Stimulated activated CD4-positive, alpha-beta T cell treated with anti-CD3 and anti-CD28 coated beads, Interleukin-4, amount 100 ng/mL, for 1 hour (primary cell): ENCODE data around the gene CLDN9.

Experiments used
- DNase-seq: peaks from one replicate; pipeline ENCODE4 v3.0.0-alpha.2; 2020

The CLDN9 gene

DNA sequence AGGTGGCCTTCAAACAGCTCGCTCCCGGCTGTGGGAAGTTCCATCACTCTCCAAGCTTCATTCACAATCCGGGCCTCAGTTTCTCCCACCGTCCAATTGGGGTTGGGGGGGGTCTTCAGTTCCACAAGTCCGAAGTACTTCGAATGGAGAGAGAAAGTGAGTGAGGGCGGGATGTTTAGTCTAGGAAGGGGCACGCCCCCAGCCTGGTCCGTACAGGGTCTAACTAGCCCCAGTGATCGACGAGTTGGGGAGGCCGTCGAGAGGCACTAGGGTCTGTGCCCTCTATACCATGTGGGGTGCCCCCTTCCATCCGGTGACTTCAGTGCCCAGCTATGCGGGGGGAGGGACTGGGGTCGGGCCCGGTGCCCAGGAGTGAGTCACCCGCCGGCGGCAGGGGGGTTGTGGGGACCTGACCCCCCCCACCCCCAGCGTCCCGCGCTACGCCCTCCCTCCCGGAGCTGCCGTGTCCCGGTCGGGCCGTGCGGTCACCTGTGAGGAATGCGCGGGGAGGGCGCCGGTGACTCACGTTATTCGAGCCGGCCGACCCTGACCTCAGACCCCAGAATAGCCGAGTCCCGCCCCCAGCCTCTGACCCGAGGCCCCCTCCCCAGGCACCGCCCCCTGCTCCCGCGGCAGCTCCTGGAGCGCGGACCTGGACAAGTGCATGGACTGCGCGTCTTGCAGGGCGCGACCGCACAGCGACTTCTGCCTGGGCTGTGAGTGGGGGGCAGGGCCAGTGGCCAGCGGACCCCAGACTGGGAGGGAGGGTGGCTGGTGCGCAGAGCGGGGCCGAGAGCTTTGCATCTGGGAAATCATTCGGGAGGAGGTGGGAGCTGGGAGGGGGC is 8.1 kb downstream of the CLDN9 start:
- peak; percentile 59 for DNase-seq

DNA sequence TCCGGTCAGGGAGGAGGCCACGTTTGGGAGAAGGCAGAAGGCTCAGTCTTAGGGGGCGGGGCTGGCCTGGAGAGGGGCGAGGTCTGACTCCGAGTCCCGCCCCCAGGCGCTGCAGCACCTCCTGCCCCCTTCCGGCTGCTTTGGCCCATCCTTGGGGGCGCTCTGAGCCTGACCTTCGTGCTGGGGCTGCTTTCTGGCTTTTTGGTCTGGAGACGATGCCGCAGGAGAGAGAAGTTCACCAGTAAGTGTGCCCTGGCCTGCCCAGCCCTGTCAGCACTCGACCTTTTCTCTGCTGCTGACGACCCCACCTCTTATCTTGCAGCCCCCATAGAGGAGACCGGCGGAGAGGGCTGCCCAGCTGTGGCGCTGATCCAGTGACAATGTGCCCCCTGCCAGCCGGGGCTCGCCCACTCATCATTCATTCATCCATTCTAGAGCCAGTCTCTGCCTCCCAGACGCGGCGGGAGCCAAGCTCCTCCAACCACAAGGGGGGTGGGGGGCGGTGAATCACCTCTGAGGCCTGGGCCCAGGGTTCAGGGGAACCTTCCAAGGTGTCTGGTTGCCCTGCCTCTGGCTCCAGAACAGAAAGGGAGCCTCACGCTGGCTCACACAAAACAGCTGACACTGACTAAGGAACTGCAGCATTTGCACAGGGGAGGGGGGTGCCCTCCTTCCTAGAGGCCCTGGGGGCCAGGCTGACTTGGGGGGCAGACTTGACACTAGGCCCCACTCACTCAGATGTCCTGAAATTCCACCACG is 8.9 kb downstream of the CLDN9 start:
- DNase-seq, result peak; percentile 84

DNA sequence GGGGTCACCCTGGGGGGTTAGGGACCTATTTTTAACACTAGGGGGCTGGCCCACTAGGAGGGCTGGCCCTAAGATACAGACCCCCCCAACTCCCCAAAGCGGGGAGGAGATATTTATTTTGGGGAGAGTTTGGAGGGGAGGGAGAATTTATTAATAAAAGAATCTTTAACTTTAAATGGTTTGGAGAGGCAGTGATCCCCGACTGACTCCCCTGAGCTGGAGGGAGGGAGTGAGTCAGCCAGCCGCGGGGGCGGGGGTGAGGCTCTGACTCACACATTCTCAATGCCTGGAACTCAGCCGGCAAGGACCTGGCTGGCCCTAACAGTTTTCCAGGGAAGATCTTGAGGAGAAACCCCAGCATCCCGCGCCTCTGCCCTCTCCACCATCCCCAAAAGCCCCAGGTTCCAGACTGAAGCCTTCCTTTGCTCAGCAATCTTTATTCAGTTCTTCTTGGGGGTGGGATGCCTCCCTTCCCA is 9.5 kb downstream of the CLDN9 start:
- DNase-seq, result peak; percentile 94

DNA sequence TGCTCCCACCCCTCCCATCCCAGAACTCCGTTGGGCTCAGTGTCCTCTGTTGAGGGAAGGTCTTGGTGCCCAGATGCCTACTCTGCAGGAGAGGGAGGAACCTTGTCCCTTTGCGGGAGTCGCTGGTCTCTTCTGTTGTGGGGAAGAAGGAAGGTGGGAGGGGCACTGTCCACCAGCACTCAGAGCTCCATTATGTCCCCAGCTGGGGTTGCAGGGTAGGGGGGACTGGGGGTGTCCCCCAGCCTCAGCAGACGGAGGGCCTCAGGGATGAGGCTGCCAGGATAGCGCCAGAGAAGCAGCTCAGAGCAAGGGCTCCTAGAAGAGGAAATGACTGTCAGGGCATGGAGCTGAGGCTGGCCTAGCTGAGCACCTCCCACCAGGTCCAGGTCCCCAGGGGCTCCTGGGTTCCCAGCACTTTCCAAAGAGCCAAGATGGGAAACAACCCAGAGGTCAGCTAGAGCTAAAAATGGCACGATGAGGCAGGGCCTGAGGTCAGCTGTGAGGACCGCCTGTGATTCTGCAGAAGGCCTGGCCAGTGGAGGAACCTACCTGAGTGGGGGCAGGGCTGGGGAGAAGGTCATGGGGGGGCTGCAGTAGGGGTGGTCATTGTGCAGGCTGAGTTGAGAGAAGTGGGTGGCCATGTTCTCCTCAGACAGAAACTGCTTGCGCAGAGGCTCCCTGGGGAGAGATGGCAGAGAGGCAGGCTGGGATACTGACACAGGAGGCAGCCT is 10.1 kb downstream of the CLDN9 start:
- no peak for DNase-seq

DNA sequence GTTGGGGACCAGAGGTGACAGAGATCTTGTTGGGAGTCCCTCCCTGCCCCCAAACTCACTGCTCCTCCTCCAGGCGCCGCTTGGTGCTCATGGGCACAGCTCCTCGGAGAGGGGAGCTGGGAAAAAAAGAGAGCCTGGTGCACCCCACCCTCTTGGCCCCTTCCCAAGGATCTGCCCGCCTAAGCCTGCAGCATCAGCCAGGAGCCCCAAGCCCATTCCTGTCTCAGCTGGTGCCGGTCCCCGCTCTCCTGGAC is 10.6 kb downstream of the CLDN9 start:
- DNase-seq, result no peak

DNA sequence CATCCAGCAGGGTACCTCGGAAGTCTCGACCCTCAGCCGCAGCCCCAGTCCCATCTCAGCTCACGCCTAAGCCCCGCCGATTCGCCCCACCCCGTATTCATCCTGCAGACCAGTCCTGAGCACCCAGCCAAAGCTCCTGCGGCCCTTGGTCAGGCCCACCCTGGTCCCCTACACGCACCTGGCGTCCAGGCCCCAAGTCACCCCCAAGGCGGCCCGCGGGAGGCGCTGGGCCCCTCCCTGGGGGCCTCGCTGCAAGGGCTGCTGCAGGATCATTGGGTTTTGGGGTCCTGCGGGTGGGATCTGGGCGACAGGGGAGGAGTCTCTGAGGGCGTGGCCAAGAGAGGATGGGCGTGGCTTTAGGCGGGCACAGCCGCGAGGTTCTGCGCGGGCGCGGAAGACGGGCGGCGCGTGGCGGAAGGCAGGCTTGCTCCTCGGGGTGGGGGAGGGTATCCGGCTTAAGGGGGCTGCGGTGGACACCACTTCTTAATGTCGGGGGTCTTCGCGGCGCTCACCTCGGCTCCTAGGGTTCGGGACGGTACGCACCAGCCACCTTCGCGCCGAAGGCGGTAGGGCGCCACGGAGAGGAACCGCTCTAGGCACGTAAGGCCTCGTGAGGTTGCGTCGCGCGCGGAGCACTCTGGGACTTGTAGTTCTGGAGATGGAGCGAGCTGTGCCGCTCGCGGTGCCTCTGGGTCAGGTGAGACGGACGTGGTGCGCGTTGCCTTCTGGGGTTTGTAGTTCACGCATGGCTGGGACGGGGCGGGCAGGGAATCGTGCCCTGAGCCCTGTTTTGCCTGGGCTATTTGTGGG is 11.2 kb downstream of the CLDN9 start, which contains the start of the genes HCFC1R1 and THOC6:
HCFC1R1 (minus strand) TSS at position 274 of the 810 bp plus-strand sequence; CDS start at position 273, 1 bp downstream.
THOC6 (plus strand) TSS at position 367 of the 810 bp plus-strand sequence; CDS start at position 659, 292 bp downstream.
- peak; percentile 96 for DNase-seq

DNA sequence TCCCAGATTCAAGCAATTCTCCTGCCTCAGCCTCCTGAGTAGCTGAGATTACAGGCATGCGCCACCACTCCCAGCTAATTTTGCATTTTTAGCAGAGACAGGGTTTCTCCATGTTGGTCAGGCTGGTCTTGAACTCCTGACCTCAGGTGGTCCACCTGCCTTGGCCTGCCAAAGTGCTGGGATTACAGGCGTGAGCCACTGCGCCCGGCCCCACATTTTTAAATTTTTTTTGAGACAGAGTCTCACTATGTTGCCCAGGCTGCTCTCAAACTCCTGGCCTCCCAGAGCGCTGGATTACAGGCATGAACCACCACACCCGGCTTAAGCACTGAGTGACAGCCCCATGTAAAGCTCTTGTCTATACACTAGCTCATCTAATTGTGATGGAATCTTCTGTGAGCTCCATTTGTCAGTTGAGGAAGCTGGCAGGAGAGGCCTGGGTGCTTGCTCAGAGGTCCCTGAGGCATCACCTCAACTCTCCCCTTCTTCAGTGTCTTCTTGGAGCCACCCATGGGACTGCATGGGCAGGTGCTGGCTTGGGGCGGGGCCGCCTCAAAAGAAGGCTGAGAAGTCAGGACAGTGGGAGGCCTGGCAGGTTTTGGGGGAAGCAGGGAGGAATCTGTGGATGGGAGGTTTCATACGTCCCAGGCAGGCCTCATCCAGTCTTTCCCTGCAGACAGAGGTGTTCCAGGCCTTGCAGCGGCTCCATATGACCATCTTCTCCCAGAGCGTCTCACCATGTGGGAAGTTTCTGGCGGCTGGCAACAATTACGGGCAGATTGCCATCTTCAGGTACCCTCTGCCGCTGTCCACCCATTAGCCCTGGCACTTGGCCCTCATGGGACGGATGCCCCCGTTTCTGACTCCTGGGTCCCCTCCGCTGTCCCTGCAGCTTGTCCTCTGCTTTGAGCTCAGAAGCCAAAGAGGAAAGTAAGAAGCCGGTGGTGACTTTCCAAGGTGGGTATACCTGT is 12.6 kb downstream of the CLDN9 start:
- DNase-seq, result no peak

DNA sequence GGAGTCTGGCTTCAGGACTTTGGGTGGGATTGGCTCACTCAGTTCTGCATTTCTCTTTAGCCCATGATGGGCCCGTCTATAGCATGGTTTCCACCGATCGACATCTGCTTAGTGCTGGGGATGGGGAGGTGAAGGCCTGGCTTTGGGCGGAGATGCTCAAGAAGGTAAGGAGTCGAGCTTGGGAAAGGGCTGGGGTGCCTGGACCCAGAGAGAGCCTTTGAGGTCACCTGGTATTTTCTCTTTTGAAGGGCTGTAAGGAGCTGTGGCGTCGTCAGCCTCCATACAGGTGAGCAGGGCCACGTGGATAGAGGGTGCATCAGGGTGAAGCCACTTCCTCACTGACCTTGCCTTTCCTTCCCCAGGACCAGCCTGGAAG is 13.3 kb downstream of the CLDN9 start:
- DNase-seq, result no peak

DNA sequence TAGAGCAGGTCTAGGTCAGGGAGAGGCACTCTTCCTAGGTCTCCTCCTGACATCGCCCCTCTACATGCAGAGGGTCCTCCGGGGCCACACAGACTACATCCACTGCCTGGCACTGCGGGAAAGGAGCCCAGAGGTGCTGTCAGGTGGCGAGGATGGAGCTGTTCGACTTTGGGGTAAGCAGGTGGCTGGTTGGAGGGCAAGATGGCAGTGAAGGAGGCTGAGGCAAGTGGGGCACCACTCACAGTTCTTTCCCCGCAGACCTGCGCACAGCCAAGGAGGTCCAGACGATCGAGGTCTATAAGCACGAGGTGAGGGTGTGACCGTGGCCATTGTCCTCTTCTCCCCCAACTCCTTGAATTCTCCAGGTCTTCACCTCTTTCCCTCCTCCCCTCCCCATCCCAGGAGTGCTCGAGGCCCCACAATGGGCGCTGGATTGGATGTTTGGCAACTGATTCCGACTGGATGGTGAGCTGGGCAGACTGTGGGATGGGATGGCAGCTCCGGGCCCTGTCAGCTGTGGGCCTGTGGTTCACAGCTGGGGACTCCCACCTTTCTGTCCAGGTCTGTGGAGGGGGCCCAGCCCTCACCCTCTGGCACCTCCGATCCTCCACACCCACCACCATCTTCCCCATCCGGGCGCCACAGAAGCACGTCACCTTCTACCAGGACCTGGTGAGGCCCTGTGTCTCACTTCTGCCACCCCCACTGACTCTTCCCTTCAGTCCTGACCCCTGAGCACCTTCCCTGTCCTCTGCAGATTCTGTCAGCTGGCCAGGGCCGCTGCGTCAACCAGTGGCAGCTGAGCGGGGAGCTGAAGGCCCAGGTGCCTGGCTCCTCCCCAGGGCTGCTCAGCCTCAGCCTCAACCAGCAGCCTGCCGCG is 14.1 kb downstream of the CLDN9 start:
- no peak for DNase-seq

DNA sequence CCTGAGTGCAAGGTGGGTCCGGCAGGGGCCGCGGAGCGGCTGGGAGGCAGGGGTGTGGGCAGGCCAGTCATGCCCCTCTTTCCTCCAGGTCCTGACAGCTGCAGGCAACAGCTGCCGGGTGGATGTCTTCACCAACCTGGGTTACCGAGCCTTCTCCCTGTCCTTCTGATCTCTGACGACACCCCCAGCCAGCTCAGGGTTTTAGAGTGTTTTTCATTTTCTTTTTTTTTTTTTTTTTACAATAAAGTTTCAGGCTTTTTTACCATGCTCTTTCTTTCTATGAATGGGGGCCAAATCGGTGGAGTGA is 14.7 kb downstream of the CLDN9 start:
- DNase-seq, result no peak

DNA sequence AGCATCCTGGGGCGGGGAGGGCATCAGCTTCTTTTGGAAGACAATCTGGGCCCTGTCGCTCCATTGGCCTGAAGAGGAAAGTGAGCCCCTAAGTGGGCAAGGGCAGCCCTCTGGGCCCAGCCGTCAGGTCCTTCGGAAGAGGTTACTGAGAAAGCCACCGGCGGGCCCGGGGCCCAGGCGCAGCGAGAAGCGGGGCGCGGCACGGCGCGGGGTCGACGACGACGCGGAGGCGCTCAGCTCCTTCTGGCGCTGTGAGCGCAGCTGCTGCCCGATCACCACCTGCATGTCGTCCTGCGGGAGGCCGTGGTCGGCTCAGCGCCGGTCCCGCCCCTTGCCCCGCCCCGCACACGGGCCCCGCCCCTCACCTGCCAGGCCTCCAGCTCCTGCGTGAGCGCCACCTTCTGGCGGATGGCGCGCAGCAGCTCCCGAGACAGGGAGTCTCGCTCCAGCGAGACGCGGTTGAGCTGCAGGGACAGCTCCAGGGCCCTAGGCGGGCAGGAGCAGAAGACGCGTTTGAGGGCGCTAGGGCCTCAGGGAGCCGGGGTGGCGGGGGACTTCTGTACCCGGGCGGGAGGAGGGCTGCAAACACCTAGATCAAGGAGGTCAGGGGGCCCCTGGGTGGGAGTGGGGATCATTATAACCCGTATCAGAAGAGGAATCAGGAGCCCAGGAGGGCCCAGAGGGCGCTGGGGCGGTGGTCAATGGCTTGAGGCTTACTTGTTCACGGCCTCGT is 15.4 kb downstream of the CLDN9 start:
- DNase-seq, result peak; percentile 90

DNA sequence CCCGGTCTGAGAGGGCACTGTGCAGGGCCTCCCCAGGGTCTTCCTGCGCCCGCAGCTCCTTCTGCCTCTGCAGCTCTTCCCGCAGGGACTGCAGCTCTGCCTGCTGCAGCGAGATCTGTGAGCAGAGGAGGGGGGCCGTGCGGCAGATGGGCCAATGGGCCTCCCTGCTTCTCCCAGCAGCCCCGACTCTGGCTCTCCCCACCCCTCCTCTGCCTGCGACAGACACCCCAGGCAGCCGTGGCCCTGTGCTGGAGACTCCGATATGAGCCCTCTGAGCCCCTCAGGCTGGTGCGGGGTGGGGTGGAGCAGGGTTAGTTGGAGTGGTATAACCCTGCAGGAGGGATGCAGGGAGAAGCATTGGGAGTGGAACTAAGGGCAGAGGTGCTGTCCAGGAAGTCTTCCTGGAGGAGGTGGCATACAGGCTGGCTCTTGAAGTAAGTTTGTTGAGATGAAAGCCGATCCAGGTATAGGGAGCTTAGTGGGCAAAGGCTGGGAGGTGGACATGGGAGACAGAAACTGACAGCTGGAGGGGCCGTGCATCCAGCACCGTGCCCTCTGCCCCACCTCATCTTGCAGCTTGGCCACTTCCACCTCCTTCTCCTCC is 16.1 kb downstream of the CLDN9 start:
- DNase-seq, result no peak

DNA sequence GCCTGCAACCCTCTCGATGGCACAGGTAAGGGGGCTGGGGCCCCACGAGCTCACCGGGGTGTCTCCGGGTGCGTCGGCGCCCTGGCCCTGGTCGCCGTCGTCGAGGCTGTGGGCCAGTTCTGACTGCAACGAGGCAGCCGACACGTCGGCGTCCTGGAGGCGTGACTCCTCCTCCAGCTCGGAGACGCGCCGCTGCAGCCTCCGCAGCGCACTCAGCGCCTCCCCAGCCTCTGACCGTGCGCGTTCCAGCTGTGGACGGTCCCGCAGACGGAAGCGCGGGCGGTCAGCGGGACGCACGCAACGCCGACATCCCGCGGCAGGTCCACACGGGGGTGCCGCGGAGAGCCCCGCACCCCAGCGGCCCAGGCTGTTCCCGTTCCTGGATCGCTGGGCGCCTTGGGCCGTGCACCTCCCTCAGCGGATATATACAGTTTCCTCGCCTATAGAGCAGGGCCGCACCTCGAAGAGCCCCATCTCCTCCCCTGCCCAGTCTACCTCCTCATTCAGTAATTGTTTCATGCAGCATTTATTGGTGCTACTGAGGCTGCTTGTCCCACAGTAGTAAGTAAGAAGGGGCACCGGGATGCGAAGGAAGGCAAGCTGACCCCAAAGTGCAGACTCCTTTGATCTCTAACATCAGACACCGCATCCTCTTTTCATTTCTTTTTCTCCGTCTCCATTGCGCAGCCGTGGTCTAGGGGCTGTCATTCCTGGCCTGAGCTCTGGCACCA is 16.9 kb downstream of the CLDN9 start:
- DNase-seq, result peak; percentile 57

DNA sequence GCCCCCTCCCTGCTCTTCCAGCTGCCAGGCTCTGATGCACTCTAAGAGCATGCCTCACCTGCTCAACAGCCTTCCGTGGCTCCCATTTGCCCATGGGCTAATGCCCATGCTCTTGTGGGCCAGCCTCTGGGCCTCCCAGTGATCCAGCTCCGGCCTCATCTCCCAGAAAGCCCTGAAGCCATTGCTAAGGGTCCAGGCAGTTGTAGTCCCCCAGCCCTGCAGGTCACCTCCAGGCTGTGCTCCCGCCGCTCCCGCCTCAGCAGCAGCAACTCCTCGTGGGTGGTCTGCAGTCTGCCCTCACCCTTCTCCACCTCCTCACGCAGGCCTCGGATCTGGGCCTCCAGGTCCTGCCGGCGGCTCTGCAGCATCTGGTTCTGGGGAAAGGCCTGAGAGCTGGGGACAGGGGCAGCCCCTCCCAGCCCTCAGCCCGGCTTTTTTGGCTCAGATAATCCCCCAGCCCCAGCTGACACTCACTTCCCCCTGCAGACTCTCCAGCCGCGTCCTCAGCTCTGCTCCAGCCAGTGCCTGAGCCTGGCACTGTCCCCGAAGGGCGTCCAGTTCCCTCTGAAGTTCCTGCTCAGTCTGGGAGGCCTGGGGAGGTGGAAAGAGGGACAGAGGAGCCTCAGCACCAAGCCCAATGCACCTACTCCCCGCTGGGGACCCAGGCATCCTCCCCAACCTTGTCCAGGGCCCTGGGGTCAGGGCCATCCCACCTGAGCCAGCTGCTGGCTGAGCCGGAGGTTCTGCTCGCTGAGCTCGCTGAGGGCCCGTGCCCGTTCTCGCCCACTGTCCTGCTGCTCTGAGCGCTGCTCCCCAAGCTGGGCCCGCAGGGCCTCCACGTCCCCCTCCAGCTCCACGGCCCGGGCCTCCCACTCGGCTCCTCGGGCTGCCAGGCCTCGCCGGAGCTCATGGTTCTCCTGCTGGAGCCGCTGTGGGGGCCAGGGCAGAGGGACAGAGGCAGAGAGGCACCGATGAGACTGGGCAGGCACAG is 17.8 kb downstream of the CLDN9 start:
- no peak for DNase-seq

DNA sequence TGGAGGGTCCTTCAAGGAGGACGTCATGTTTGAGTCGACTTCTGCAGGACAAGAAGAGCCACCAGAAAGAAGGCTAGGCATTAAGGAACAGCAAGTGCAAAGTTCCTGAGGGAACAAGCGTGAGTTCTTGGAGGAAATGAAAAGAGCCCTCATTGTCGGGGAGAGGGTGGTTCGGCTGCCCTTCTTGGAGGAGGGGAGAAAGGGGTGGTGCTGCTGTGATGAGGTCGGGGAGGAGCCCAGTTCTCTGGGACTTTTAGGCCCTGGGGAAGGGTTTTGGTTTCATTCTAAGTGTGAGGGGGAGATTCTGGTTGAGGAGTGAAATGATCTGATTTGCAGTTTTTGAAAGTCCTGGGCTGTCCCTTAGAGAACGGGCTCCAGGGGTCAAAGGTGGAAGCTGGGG is 19.9 kb downstream of the CLDN9 start:
- no peak for DNase-seq

DNA sequence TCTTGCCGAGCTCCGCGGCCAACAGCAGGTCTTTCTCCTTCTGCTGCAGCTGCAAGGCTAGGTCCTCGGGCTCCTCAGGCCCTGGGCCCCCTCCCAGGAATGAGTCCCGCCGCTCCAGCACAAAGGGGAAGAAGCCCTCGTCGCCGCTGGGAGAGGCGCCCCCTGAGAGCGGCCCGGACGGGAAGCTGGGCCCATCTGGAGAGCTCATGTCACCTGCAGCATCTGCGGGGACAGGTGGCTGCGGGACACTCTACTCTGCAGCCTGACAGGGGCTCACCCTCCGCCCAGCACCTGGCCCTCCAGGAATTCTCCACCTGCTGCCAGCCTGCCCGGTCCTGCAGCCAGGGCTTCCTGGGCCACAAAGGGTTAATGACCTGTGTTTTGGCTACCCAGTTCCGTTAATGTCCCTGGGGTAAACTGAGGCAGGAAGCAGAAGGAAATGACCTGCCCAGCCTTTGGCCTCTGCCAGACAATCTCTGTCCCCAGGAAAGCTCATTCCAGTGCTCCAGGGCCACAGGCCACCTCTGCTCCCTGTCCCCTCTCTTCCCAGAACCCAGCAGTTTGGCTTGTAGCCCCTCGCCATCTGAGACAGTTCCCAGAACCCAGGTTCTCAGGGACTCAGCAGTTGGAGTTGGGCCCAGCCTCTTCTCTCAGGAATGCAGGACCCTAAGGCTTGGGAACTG is 22.7 kb downstream of the CLDN9 start:
- DNase-seq, result no peak
